MM.1S (cell line): Measurements from ENCODE around the gene OXCT1.

Experiments used
- DNase-seq: peaks from one replicate; pipeline ENCODE4 v3.0.0-alpha.2; 2015
- H2AFZ ChIP-seq: fragments of 300-600 bp; sonication (generic); 2 replicates; pipeline ENCODE4 v1.6.0; 2016; ENCODE audit warnings: antibody characterized with exemption, low read length
- H3F3A ChIP-seq: fragments of 300-600 bp; sonication (generic); 2 replicates; pipeline ENCODE4 v1.6.1; 2016; ENCODE audit warnings: mild to moderate bottlenecking, antibody characterized with exemption, low read length, moderate library complexity, mixed read lengths; ENCODE audit not compliant: insufficient read depth
- H3K27ac ChIP-seq: fragments of 300-600 bp; sonication (generic); 2 replicates; pipeline ENCODE4 v1.5.1; 2016; ENCODE audit warnings: mild to moderate bottlenecking, low read length
- H3K27me3 ChIP-seq: fragments of 300-600 bp; sonication (generic); replicated peaks from 2 replicates; pipeline ENCODE4 v1.6.0; 2016; ENCODE audit warnings: low read length; ENCODE audit not compliant: insufficient read depth
- H3K36me3 ChIP-seq: fragments of 300-600 bp; sonication (generic); replicated peaks from 2 replicates; pipeline ENCODE4 v1.6.1; 2016; ENCODE audit warnings: mild to moderate bottlenecking, low read length, mixed read lengths; ENCODE audit not compliant: insufficient read depth
- H3K4me1 ChIP-seq: fragments of 300-600 bp; sonication (generic); 2 replicates; pipeline ENCODE4 v1.6.1; 2016; ENCODE audit warnings: low read length, mixed read lengths
- H3K4me2 ChIP-seq: fragments of 300-600 bp; sonication (generic); 2 replicates; pipeline ENCODE4 v1.6.0; 2016; ENCODE audit warnings: low read depth, low read length
- H3K4me3 ChIP-seq: fragments of 300-600 bp; sonication (generic); 2 replicates; pipeline ENCODE4 v1.5.1; 2016; ENCODE audit warnings: low read length, mixed read lengths
- H3K79me2 ChIP-seq: fragments of 300-600 bp; sonication (generic); 2 replicates; pipeline ENCODE4 v1.6.1; 2016; ENCODE audit warnings: mixed run types, low read length, mixed read lengths
- H3K9ac ChIP-seq: fragments of 300-600 bp; sonication (generic); 2 replicates; pipeline ENCODE4 v1.6.1; 2016; ENCODE audit warnings: low read length, mixed read lengths
- H3K9me2 ChIP-seq: fragments of 300-600 bp; sonication (generic); replicated peaks from 2 replicates; pipeline ENCODE4 v1.6.1; 2016; ENCODE audit warnings: mild to moderate bottlenecking, low read length, mixed read lengths; ENCODE audit not compliant: insufficient read depth
- H3K9me3 ChIP-seq: fragments of 300-600 bp; sonication (generic); replicated peaks from 2 replicates; pipeline ENCODE4 v1.6.1; 2016; ENCODE audit warnings: mild to moderate bottlenecking, low read length, mixed read lengths; ENCODE audit not compliant: insufficient read depth
- H4K20me1 ChIP-seq: fragments of 300-600 bp; sonication (generic); 2 replicates; pipeline ENCODE4 v1.6.1; 2016; ENCODE audit warnings: mild to moderate bottlenecking, low read length, moderate library complexity, mixed read lengths; ENCODE audit not compliant: insufficient read depth
- EZH2 ChIP-seq: fragments of 300-600 bp; sonication (generic); optimal IDR thresholded peaks from 2 replicates; pipeline ENCODE3; 2017; ENCODE audit warnings: low read depth, mild to moderate bottlenecking, antibody characterized with exemption, low read length, mixed read lengths
- EZH2phosphoT487 ChIP-seq: fragments of 300-600 bp; sonication (generic); IDR thresholded peaks from 2 replicates; pipeline ENCODE4 v1.6.1; 2018; ENCODE audit warnings: antibody characterized with exemption, low read length
- TF ChIP-seq, protein P1 (sequence below): fragments of 300-600 bp; sonication (generic); IDR thresholded peaks from 2 replicates; pipeline ENCODE4 v1.5.1; 2016; ENCODE audit warnings: antibody characterized with exemption, low read length, mixed read lengths

Gene OXCT1

DNA sequence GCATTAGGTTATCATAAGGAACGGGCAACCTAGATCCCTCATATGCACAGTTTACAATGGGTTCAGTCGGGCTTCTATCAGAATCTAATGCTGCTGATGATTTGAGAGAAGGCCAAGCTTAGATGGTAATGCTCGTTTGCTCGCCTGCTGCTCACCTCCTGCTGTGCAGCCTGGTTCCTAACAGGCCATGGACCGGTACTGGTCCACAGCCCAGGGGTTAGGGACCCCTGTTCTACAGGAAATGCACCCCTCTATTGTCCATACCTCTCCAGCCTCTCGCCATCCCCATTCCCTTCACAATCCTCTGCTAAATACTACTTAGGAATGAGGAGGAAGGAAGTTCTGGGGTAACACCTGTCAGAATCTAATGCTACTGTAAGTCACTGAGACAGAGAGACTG is 75.1 kb downstream of the OXCT1 start:
- Histone ChIP-seq H3K27me3 (no peaks in the 10 kb centered on the region), H3K9me3 (no peaks in the 10 kb centered on the region), H3K27ac (no peak overlapping the region), H3K36me3 (no peaks in the 10 kb centered on the region; the same call in 1 of the 2 replicates), H3K9me2 (no peaks in the 10 kb centered on the region), H3K4me2 (no peak overlapping the region), H3K79me2 (no peaks in the 10 kb centered on the region; the same call in 1 of the 2 replicates), H4K20me1 (no peaks in the 10 kb centered on the region), H3K9ac (no peak overlapping the region), H3F3A (no peaks in the 10 kb centered on the region), H3K4me3 (no peak overlapping the region), H3K4me1 (no peaks in the 10 kb centered on the region), H2AFZ (no peak overlapping the region)
- DNase-seq: no peak
- TF ChIP-seq EZH2: no peak
- no peak for TF ChIP-seq EZH2phosphoT487
- TF ChIP-seq, protein P1, sequence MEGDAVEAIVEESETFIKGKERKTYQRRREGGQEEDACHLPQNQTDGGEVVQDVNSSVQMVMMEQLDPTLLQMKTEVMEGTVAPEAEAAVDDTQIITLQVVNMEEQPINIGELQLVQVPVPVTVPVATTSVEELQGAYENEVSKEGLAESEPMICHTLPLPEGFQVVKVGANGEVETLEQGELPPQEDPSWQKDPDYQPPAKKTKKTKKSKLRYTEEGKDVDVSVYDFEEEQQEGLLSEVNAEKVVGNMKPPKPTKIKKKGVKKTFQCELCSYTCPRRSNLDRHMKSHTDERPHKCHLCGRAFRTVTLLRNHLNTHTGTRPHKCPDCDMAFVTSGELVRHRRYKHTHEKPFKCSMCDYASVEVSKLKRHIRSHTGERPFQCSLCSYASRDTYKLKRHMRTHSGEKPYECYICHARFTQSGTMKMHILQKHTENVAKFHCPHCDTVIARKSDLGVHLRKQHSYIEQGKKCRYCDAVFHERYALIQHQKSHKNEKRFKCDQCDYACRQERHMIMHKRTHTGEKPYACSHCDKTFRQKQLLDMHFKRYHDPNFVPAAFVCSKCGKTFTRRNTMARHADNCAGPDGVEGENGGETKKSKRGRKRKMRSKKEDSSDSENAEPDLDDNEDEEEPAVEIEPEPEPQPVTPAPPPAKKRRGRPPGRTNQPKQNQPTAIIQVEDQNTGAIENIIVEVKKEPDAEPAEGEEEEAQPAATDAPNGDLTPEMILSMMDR: no peak

DNA sequence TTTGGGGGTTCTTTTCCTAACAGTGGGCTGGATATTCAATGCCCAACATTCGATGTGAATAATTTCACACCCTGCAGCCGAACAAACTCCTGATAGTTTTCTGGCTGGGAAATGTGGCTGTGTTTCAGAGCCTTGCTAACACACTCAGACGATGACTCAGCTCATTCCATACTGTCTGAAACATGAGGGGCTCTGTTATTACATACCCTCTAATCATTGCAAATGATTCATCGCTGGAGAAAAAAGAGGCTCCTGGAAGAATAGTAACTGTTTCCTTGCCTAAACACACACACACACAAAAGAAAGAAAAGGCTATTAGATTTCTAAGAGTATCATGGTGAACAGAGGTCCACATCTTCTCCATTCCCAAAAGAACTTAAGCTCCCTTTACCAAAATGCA is 75.8 kb downstream of the OXCT1 start:
- Histone ChIP-seq H3K4me1 (no peaks in the 10 kb centered on the region), H2AFZ (no peak overlapping the region), H3K4me2 (no peak overlapping the region), H3K27ac (no peak overlapping the region), H4K20me1 (no peaks in the 10 kb centered on the region), H3F3A (no peaks in the 10 kb centered on the region), H3K79me2 (no peaks in the 10 kb centered on the region; the same call in 1 of the 2 replicates), H3K9me3 (no peaks in the 10 kb centered on the region), H3K27me3 (no peaks in the 10 kb centered on the region), H3K4me3 (no peak overlapping the region), H3K36me3 (no peaks in the 10 kb centered on the region; the same call in 1 of the 2 replicates), H3K9me2 (no peaks in the 10 kb centered on the region), H3K9ac (no peak overlapping the region)
- DNase-seq: no peak
- TF ChIP-seq EZH2phosphoT487 (no peak), EZH2 (no peak)
- TF ChIP-seq, protein P1: no peak

DNA sequence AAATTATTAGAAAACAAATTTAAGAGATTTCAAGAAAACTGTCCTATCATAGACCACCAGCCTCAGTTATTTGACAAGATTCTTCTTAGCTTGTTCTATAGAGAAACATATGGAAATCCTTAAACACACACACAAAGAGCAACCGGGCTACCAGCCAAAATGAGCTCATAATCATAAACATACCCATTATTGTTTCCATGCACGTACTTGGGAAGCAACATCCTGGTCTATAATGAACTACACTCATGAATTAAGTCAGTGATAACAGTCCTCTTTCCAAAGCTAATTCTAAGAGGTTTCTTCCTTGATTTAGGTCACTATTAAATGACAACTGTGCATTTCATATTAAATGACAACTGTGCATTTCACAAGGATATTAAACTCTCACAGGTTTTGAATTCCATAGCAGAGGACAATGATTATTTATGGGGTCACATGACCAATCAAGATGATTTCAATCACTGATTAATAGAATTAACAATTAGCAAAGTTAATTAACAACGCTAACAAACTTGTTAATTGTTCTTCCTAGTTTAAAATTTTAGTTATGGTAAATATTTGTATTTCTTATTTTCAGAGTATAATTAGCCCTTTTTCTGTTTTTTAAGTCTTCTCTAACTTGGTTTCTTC is 77.0 kb downstream of the OXCT1 start:
- no peaks in the 10 kb centered on the region; the same call in 1 of the 2 replicates for H3K79me2 ChIP-seq
- no peaks in the 10 kb centered on the region; the same call in 1 of the 2 replicates for H3K36me3 ChIP-seq
- no peaks in the 10 kb centered on the region for H3F3A ChIP-seq
- H3K4me3 ChIP-seq: no peak overlapping the region
- no peaks in the 10 kb centered on the region for H4K20me1 ChIP-seq
- H3K27ac ChIP-seq: no peak overlapping the region
- H3K9me3 ChIP-seq: no peaks in the 10 kb centered on the region
- no peaks in the 10 kb centered on the region for H3K27me3 ChIP-seq
- H3K9me2 ChIP-seq: no peaks in the 10 kb centered on the region
- no peak overlapping the region for H2AFZ ChIP-seq
- TF ChIP-seq EZH2phosphoT487: no peak
- no peak for TF ChIP-seq EZH2
- TF ChIP-seq, protein P1: no peak
- H3K4me2 ChIP-seq: no peak overlapping the region
- H3K9ac ChIP-seq: no peak overlapping the region
- no peak for DNase-seq
- 0 out of 2 replicates have a peak, but pooled peaks cover 7% of the 10 kb centered on the region for H3K4me1 ChIP-seq
